Neural progenitor cell (in vitro differentiated cells): ENCODE results near the gene AMFR.

ENCODE experiments used
- EZH2 ChIP-seq: fragments of 200-600 bp; sonication (generic); IDR thresholded peaks from 2 replicates; pipeline ENCODE4 v1.6.1; 2017; ENCODE audit warnings: antibody characterized with exemption, mild to moderate bottlenecking, moderate library complexity
- EZH2phosphoT487 ChIP-seq: fragments of 200-600 bp; sonication (generic); IDR thresholded peaks from 2 replicates; pipeline ENCODE4 v1.6.1; 2017; ENCODE audit warnings: antibody characterized with exemption
- TF ChIP-seq, protein P1 (sequence below): fragments of 200-600 bp; sonication (generic); IDR thresholded peaks from 2 replicates; pipeline ENCODE4 v1.5.1; 2017; ENCODE audit warnings: antibody characterized with exemption, mild to moderate bottlenecking

DNA sequence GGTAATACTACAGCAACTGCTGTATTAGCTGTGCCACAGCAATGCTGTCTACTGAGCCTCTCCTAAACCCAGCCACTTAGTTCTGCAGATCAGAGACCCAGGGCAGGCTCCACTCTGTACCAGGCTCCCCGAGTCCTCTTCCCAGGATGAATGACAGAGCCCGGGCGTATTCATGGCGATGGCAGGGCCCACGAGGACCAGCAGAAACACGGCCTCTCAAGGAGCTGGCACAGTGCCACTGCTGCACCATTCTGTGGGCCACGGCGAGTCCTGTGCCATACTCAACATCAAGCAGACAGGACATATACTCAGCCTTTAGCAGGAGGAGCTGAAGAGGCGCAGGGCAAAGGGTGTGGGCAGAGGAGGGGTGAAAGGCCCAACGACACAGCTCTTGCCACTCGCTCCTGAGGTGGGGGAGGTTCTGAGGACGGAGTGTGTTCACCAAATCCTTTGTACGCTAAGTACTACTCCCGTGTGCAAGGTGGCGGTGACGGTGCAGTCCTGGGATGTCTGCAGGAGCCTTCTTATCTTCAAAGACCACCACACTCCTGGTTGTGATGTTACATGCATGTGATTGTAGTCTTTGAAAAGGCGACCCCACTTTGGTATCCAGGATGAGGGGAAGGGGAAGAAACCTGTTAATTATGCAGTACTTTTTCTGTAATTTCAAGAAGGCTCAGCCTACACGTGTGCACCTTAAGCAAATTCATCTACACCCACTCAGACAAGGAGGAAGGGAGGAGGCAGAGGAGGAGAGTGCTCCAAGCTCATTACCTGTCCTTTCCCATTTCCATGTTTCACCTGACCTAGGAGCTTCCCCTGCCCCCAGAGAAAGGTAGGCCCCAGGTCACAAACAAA lies 98.0 kb downstream of the AMFR start:
- TF ChIP-seq, protein P1, sequence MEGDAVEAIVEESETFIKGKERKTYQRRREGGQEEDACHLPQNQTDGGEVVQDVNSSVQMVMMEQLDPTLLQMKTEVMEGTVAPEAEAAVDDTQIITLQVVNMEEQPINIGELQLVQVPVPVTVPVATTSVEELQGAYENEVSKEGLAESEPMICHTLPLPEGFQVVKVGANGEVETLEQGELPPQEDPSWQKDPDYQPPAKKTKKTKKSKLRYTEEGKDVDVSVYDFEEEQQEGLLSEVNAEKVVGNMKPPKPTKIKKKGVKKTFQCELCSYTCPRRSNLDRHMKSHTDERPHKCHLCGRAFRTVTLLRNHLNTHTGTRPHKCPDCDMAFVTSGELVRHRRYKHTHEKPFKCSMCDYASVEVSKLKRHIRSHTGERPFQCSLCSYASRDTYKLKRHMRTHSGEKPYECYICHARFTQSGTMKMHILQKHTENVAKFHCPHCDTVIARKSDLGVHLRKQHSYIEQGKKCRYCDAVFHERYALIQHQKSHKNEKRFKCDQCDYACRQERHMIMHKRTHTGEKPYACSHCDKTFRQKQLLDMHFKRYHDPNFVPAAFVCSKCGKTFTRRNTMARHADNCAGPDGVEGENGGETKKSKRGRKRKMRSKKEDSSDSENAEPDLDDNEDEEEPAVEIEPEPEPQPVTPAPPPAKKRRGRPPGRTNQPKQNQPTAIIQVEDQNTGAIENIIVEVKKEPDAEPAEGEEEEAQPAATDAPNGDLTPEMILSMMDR = no peak
- TF ChIP-seq EZH2phosphoT487 (no peak), EZH2 (no peak)
